SHP77 (cell line): ENCODE measurements around the gene ODAD2.

Experiments used
- DNase-seq, 2 experiments: peaks; one replicate each; lab custom pipeline; 2025; lab: John Stamatoyannopoulos, UW

Gene ODAD2

DNA sequence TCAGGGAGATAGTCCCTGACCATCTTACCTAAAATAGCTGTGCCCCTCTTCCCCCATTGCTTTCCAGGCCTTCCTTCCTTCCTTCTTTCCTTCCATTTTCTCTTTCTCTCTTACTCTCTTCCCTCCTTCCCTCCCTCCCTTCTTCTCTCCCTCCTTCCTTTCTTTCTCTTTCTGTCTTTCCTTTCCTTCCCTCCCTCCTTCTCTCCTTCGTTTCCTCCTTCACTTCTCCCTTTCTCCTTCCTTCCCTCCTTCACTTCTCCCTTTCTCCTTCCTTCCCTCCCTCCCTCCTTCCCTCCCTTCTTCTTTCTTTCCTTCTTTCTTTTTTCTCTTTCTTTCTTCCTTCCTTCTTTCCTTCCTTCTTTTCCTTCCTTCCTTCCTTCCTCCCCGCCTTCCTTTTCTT is 228.7 kb downstream of the ODAD2 start:
- DNase-seq = no peak
